OCI-LY7 (cell line): ENCODE measurements around the gene S100PBP.

Experiments
- EZH2phosphoT487 ChIP-seq: fragments of 200-600 bp; sonication (generic); IDR thresholded peaks from 2 replicates; pipeline ENCODE4 v1.6.1; 2018; ENCODE audit warnings: low read depth, borderline replicate concordance, mild to moderate bottlenecking, mixed run types, antibody characterized with exemption, low read length, moderate library complexity, mixed read lengths
- TF ChIP-seq, protein P1 (sequence below): fragments of 200-600 bp; sonication (generic); conservative IDR thresholded peaks from 2 replicates; pipeline ENCODE4 v1.5.1; 2014; ENCODE audit warnings: mild to moderate bottlenecking, antibody characterized with exemption, low read length, moderate library complexity, mixed read lengths

GRCh38 chr1:32886004-32886827 lies 68.8 kb downstream of the S100PBP start, which contains the start of gene HPCA:
- TF ChIP-seq, protein P1, sequence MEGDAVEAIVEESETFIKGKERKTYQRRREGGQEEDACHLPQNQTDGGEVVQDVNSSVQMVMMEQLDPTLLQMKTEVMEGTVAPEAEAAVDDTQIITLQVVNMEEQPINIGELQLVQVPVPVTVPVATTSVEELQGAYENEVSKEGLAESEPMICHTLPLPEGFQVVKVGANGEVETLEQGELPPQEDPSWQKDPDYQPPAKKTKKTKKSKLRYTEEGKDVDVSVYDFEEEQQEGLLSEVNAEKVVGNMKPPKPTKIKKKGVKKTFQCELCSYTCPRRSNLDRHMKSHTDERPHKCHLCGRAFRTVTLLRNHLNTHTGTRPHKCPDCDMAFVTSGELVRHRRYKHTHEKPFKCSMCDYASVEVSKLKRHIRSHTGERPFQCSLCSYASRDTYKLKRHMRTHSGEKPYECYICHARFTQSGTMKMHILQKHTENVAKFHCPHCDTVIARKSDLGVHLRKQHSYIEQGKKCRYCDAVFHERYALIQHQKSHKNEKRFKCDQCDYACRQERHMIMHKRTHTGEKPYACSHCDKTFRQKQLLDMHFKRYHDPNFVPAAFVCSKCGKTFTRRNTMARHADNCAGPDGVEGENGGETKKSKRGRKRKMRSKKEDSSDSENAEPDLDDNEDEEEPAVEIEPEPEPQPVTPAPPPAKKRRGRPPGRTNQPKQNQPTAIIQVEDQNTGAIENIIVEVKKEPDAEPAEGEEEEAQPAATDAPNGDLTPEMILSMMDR, result peak; percentile 44; the same call in 1 of the 2 replicates
- TF ChIP-seq EZH2phosphoT487, result no peak
